K562 (cell line): ENCODE results near the gene SLC39A13. TPM values are rescaled to one million over a fixed set of nuclear protein-coding genes. Genes with fewer than 3 reads are reported as not detected.

Experiments used
- ARID1B ChIP-seq: fragments of 450-650 bp; IDR thresholded peaks from 2 replicates; pipeline ENCODE4 v1.6.1; 2016; ENCODE audit warnings: antibody characterized with exemption, mild to moderate bottlenecking, inconsistent platforms
- ZBTB11 ChIP-seq, 3 experiments: fragments of 200-800 bp in 1 of 3; fragments of 250-450 bp in 1 of 3; fragments of 450-650 bp in 1 of 3; sonication (Bioruptor Pico) in 1 of 3; sonication (Bioruptor generic) in 1 of 3; formaldehyde crosslinking in 1 of 3; IDR thresholded peaks; 2 replicates each; pipeline versions ENCODE4 v1.6.1 to v1.8.0; 2016 to 2022; ENCODE audit warnings: mild to moderate bottlenecking in 2 of 3, missing genetic modification characterization in 2 of 3, missing compliant biosample characterization in 1 of 3, moderate library complexity in 1 of 3
- ZNF695 ChIP-seq: fragments of 450-650 bp; formaldehyde crosslinking; IDR thresholded peaks from 2 replicates; pipeline ENCODE4 v1.4.0; 2020; ENCODE audit warnings: mild to moderate bottlenecking, moderate library complexity
- polyA plus RNA-seq, 8 experiments: library from polyadenylated mRNA; depleted of rRNA in 4 of 8; stranded (reverse) in 5 of 8; unstranded in 3 of 8; fragments of >200 nt; fragmentation: Nextera tagmentation in 2 of 8; fragmentation: Illumina TruSeq in 1 of 8; extraction: Ambion mirVana in 2 of 8; extraction: Trizol in 1 of 8; gene quantifications; 2 replicates each; pipeline versions ENCODE4 v1.2.1 to v1.2.3, GENCODE V29; 2011 to 2014; ENCODE audit warnings: inconsistent platforms in 1 of 8, missing spikeins in 1 of 8
- total RNA-seq, 7 experiments: library from RNA; depleted of rRNA in 6 of 7; stranded (reverse); fragments of >200 nt in 6 of 7; fragmentation: Illumina TruSeq in 2 of 7; extraction: Trizol in 2 of 7; gene quantifications; 2 replicates each; pipeline versions ENCODE4 v1.2.1 to v1.2.3, GENCODE V29; 2011 to 2021; ENCODE audit warnings: low replicate concordance in 1 of 7

SLC39A13 gene
- total and polyA plus RNA-seq, 9 of the 15 experiments (the other 6 are each of a cell fraction or from before 2014, with no cell fraction given), result 0.17 to 15.9 (median 3.2) TPM

GRCh38 chr11:47410370-47411264 lies 2.2 kb downstream of the SLC39A13 start (continued):
- TF ChIP-seq ZBTB11 (CRISPR knock-in tag; IDR thresholded peaks at IDR 0.05) (no peak), ZNF695 (CRISPR knock-in tag) (no peak), ARID1B (no peak)
